ENCODE data around the gene STARD3NL.

STARD3NL gene

DNA sequence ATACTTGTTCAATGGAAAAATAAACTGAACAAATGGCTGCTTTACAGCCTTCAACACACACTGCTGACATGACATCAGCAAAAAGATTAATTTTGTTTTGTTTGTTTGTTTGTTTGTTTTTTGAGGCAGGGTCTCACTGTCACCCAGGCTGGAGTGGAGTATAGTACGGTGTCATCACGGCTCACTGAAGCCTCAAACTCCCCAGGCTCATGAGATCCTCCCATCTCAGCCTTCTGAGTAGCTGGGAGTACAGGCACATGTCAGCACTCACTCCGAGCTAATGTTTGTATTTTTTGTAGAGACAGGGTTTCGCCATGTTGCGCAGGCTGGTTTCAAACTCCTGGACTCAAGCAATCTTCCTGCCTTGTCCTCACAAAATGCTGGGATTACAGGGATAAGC, 84.5 kb downstream of the STARD3NL start:
- TF ChIP-seq CTCF (IDR thresholded peaks at IDR 0.05), result no peak
- TF ChIP-seq ZFX (IDR thresholded peaks at IDR 0.05; ENCODE audit: borderline replicate concordance), result no peak
- peak overlapping the region; percentile 87 for H3K27ac ChIP-seq

DNA sequence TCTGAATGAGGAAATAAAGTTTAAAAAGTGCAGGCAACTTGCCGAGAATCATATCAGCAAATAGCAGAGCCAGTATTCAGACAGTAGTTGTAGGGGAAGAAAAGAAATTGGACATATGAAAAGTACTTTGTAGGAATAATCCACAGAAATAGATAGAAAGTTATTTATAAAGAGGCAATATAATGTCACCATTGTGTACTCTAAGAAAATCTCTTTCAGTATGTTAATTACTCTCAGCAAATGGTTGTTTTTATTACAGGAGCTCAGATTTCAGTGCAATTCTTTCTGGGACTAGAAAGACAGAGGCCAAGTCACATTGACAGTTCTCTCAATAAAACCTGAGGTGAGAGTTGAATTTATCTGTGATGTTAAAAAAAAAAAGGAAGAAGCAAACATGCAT, 85.2 kb downstream of the STARD3NL start:
- peak overlapping the region; percentile 87 for H3K27ac ChIP-seq

GRCh38 chr7:38264602-38265001, 86.6 kb downstream of the STARD3NL start:
- peak overlapping the region; percentile 87 for H3K27ac ChIP-seq

DNA sequence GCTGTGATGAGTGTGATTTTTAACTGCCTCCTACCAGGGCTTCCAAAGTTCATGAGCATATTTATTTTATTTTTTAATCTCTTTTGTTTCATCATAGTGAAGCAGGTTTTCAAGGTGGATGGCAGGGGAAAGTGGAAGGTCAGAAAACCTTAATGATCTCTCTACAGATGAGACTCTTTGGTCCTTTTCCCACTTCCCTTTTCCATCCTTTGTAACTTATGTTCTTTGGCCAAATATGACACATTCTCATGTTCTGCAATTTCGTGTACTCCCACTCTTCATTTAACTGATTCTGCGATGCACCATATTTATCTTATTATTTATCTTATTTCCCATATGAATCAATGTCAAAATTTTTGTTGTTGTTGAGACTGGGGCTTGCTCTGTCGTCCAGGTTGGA, 87.9 kb downstream of the STARD3NL start:
- H3K27ac ChIP-seq, result peak overlapping the region; percentile 87

GRCh38 chr7:38269704-38270346, 91.8 kb downstream of the STARD3NL start:
- peak overlapping the region; percentile 87 for H3K27ac ChIP-seq

GRCh38 chr7:38270405-38270804, 92.4 kb downstream of the STARD3NL start:
- peak overlapping the region; percentile 87 for H3K27ac ChIP-seq

GRCh38 chr7:38273286-38273995, 95.4 kb downstream of the STARD3NL start, which contains the start of gene TARP:
Gene TARP (minus strand): TSS chr7:38273636.
- peak within 1 kb of the TSS; percentile 87 for H3K27ac ChIP-seq
- no peak for TF ChIP-seq ZFX (IDR thresholded peaks at IDR 0.05; ENCODE audit: borderline replicate concordance)
- no peak for TF ChIP-seq CTCF (IDR thresholded peaks at IDR 0.05)

- H3K27ac ChIP-seq, result peak overlapping the region; percentile 87
- TF ChIP-seq ZFX (IDR thresholded peaks at IDR 0.05; ENCODE audit: borderline replicate concordance) (no peak), CTCF (IDR thresholded peaks at IDR 0.05) (no peak)
Observed at GRCh38 chr7:38274486-38274885, 96.4 kb downstream of the STARD3NL start.

GRCh38 chr7:38274927-38275620, 97.0 kb downstream of the STARD3NL start:
- peak overlapping the region; percentile 87 for H3K27ac ChIP-seq
- no peak for TF ChIP-seq ZFX (IDR thresholded peaks at IDR 0.05; ENCODE audit: borderline replicate concordance)
- TF ChIP-seq CTCF (IDR thresholded peaks at IDR 0.05), result no peak

Measured in 22Rv1 (cell line).